WTC11 (cell line): ENCODE measurements around the gene SMYD3. TPM values are rescaled to one million over a fixed set of nuclear protein-coding genes. Genes with fewer than 3 reads are reported as not detected.

Experiments used
- ATAC-seq: fragments of 200-7000 bp; cut with Tn5 transposase; 2 replicates; pipeline ENCODE4 v1.10.0; 2021; ENCODE audit warnings: mild to moderate bottlenecking, moderate library complexity
- CTCF ChIA-PET: fragments of 300-600 bp; sonication (Branson Sonifier 250); formaldehyde crosslinking; loops from one replicate; lab custom pipeline; 2021; ENCODE audit warnings: antibody characterized with exemption; lab: Charles Lee
- POLR2A ChIA-PET: fragments of 350-600 bp; sonication (Branson Sonifier 250); formaldehyde crosslinking; loops from one replicate; lab custom pipeline; 2021; ENCODE audit warnings: antibody characterized with exemption; lab: Charles Lee
- DNase-seq: peaks from one replicate; pipeline ENCODE4 v3.0.0; 2021; ENCODE audit warnings: low spot score
- H3K27ac Mint-ChIP-seq: 2 replicates; pipeline ENCODE4 v1.8.0; 2021; ENCODE audit warnings: mixed read lengths
- H3K27me3 Mint-ChIP-seq: 2 replicates; pipeline ENCODE4 v1.8.0; 2021; ENCODE audit warnings: low read depth, mild to moderate bottlenecking, moderate library complexity, mixed read lengths
- H3K36me3 Mint-ChIP-seq: 2 replicates; pipeline ENCODE4 v1.8.0; 2021; ENCODE audit warnings: mixed read lengths
- H3K4me1 Mint-ChIP-seq: 2 replicates; pipeline ENCODE4 v1.8.0; 2022; ENCODE audit warnings: mixed read lengths
- H3K4me3 Mint-ChIP-seq: 2 replicates; pipeline ENCODE4 v1.8.0; 2021; ENCODE audit warnings: mild to moderate bottlenecking, moderate library complexity, mixed read lengths
- H3K9me3 Mint-ChIP-seq: 2 replicates; pipeline ENCODE4 v1.8.0; 2021; ENCODE audit warnings: mixed read lengths
- ATF1 ChIP-seq: sonication (generic); formaldehyde crosslinking; IDR thresholded peaks from 2 replicates; pipeline ENCODE4 v1.8.1; 2023; ENCODE audit warnings: mild to moderate bottlenecking, moderate library complexity, missing genetic modification reagents
- CBFB ChIP-seq: sonication (generic); formaldehyde crosslinking; IDR thresholded peaks from 2 replicates; pipeline ENCODE4 v1.8.1; 2022; ENCODE audit warnings: mild to moderate bottlenecking, low read depth, missing genetic modification reagents
- CREB1 ChIP-seq: sonication (generic); formaldehyde crosslinking; IDR thresholded peaks from 2 replicates; pipeline ENCODE4 v1.8.0; 2023; ENCODE audit warnings: mild to moderate bottlenecking, missing genetic modification reagents
- EMX1 ChIP-seq: fragments of 250-450 bp; sonication (Bioruptor Pico); IDR thresholded peaks from 2 replicates; pipeline ENCODE4 v1.8.0; 2021; ENCODE audit warnings: mild to moderate bottlenecking
- ESRRA ChIP-seq: sonication (generic); formaldehyde crosslinking; IDR thresholded peaks from 2 replicates; pipeline ENCODE4 v1.8.1; 2022; ENCODE audit warnings: mild to moderate bottlenecking, missing genetic modification reagents, borderline replicate concordance
- GABPB1 ChIP-seq: sonication (generic); formaldehyde crosslinking; IDR thresholded peaks from 2 replicates; pipeline ENCODE4 v1.8.1; 2023; ENCODE audit warnings: mild to moderate bottlenecking, missing genetic modification reagents
- IRF2 ChIP-seq: sonication (generic); formaldehyde crosslinking; IDR thresholded peaks from 2 replicates; pipeline ENCODE4 v1.8.0; 2022; ENCODE audit warnings: low read depth, missing genetic modification reagents, borderline replicate concordance
- NR1H2 ChIP-seq: sonication (generic); formaldehyde crosslinking; IDR thresholded peaks from 2 replicates; pipeline ENCODE4 v1.9.0; 2021; ENCODE audit warnings: mild to moderate bottlenecking, moderate library complexity, missing genetic modification reagents
- OVOL2 ChIP-seq: fragments of 250-450 bp; sonication (Bioruptor Pico); IDR thresholded peaks from 2 replicates; pipeline ENCODE4 v1.9.0; 2021; ENCODE audit warnings: mild to moderate bottlenecking, borderline replicate concordance
- PRRX2 ChIP-seq: fragments of 250-450 bp; sonication (Bioruptor Pico); IDR thresholded peaks from 2 replicates; pipeline ENCODE4 v1.8.0; 2021; ENCODE audit warnings: mild to moderate bottlenecking
- SMAD3 ChIP-seq: sonication (generic); formaldehyde crosslinking; IDR thresholded peaks from 2 replicates; pipeline ENCODE4 v1.8.0; 2022; ENCODE audit warnings: missing genetic modification reagents, mild to moderate bottlenecking, borderline replicate concordance
- SMAD4 ChIP-seq: sonication (generic); formaldehyde crosslinking; IDR thresholded peaks from 2 replicates; pipeline ENCODE4 v1.8.0; 2022; ENCODE audit warnings: mild to moderate bottlenecking, missing genetic modification reagents
- SOX15 ChIP-seq: fragments of 250-450 bp; sonication (Bioruptor Pico); IDR thresholded peaks from 2 replicates; pipeline ENCODE4 v1.9.0; 2021; ENCODE audit warnings: mild to moderate bottlenecking
- ZBTB43 ChIP-seq: sonication (generic); formaldehyde crosslinking; IDR thresholded peaks from 2 replicates; pipeline ENCODE4 v1.8.1; 2023; ENCODE audit warnings: mild to moderate bottlenecking, missing genetic modification reagents
- ZNF219 ChIP-seq: sonication (generic); formaldehyde crosslinking; IDR thresholded peaks from 2 replicates; pipeline ENCODE4 v1.8.0; 2023; ENCODE audit warnings: missing genetic modification reagents, mild to moderate bottlenecking, borderline replicate concordance
- ZNF232 ChIP-seq: sonication (generic); formaldehyde crosslinking; IDR thresholded peaks from 2 replicates; pipeline ENCODE4 v1.8.0; 2022; ENCODE audit warnings: mild to moderate bottlenecking, missing genetic modification reagents
- ZNF281 ChIP-seq: sonication (generic); formaldehyde crosslinking; IDR thresholded peaks from 2 replicates; pipeline ENCODE4 v1.8.0; 2023; ENCODE audit warnings: mild to moderate bottlenecking, missing genetic modification reagents
- total RNA-seq: library from RNA; stranded (reverse); gene quantifications from 3 replicates; pipeline ENCODE4 v1.2.3, GENCODE V29; 2021
- TF ChIP-seq, protein P1 (sequence below): sonication (generic); formaldehyde crosslinking; IDR thresholded peaks from 2 replicates; pipeline ENCODE4 v1.8.1; 2023; ENCODE audit warnings: mild to moderate bottlenecking, missing genetic modification reagents, borderline replicate concordance
- TF ChIP-seq, protein P2 (sequence below): sonication (generic); formaldehyde crosslinking; IDR thresholded peaks from 2 replicates; pipeline ENCODE4 v1.8.1; 2023; ENCODE audit warnings: mild to moderate bottlenecking, moderate library complexity, missing genetic modification reagents

The SMYD3 gene
- total RNA-seq, 1 experiment from 2014 or later = 21.4 TPM

DNA sequence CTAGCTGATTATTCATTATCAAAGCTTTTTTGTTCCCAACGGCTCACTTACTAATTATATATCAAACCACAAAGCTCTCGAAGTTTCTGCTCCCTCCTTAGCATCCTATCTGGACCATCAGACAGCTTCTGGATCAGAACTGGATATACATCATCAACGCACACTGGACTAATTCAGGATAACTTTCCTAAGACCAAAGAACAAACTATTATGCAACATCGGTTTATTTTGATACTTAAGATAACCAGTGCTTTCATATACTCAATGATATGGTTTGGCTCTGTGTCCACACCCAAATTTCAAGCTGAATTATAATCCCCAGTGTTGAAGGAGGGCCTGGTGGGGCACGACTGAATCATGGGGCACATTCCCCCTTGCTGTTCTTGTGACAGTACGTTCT is 110.8 kb downstream of the SMYD3 start:
- Mint-ChIP-seq H3K4me3 (no peak overlapping the region), H3K4me1 (peaks cover 13% of the 10 kb centered on the region)
- ATAC-seq = no peak
- TF ChIP-seq EMX1 (CRISPR knock-in tag) = no peak
- no peak for TF ChIP-seq CBFB
- TF ChIP-seq, all 79 proteins: peak for 0
- CTCF ChIA-PET = no interaction called here
- H3K9me3 Mint-ChIP-seq = peaks cover 9% of the 10 kb centered on the region
- H3K36me3 Mint-ChIP-seq = peaks cover 6% of the 10 kb centered on the region
- DNase-seq = no peak
- H3K27ac Mint-ChIP-seq = no peak overlapping the region
- H3K27me3 Mint-ChIP-seq = no peaks in the 10 kb centered on the region
- POLR2A ChIA-PET = no interaction called here

DNA sequence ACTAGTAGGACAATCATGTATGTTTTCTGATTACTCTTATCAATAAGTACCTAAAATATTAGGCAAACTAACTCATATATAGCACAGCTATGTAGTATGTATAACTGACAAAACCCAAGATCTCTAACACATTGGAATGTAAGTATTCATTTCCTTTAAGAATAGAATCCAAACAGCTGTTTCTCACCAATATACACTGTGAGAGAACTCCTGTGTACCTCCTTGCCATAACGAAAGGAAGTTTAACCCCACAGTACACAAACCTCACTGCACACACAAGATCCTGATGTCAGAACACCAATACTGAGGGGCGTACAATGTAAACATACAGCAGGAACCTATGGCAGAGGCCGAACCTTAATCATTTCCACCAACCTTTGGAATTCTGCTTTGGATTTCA is 113.0 kb downstream of the SMYD3 start:
- peaks cover 17% of the 10 kb centered on the region for H3K36me3 Mint-ChIP-seq
- no peaks in the 10 kb centered on the region for H3K27me3 Mint-ChIP-seq
- TF ChIP-seq, protein P1, sequence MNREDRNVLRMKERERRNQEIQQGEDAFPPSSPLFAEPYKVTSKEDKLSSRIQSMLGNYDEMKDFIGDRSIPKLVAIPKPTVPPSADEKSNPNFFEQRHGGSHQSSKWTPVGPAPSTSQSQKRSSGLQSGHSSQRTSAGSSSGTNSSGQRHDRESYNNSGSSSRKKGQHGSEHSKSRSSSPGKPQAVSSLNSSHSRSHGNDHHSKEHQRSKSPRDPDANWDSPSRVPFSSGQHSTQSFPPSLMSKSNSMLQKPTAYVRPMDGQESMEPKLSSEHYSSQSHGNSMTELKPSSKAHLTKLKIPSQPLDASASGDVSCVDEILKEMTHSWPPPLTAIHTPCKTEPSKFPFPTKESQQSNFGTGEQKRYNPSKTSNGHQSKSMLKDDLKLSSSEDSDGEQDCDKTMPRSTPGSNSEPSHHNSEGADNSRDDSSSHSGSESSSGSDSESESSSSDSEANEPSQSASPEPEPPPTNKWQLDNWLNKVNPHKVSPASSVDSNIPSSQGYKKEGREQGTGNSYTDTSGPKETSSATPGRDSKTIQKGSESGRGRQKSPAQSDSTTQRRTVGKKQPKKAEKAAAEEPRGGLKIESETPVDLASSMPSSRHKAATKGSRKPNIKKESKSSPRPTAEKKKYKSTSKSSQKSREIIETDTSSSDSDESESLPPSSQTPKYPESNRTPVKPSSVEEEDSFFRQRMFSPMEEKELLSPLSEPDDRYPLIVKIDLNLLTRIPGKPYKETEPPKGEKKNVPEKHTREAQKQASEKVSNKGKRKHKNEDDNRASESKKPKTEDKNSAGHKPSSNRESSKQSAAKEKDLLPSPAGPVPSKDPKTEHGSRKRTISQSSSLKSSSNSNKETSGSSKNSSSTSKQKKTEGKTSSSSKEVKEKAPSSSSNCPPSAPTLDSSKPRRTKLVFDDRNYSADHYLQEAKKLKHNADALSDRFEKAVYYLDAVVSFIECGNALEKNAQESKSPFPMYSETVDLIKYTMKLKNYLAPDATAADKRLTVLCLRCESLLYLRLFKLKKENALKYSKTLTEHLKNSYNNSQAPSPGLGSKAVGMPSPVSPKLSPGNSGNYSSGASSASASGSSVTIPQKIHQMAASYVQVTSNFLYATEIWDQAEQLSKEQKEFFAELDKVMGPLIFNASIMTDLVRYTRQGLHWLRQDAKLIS = no peak
- TF ChIP-seq OVOL2 (CRISPR knock-in tag) (no peak), NR1H2 (CRISPR knock-in tag) (no peak), ZNF219 (CRISPR knock-in tag) (no peak), ZBTB43 (no peak), ATF1 (CRISPR knock-in tag) (no peak), SMAD4 (CRISPR knock-in tag) (no peak), ZNF232 (CRISPR knock-in tag) (no peak), GABPB1 (CRISPR knock-in tag) (no peak), CREB1 (CRISPR knock-in tag) (no peak), SOX15 (CRISPR knock-in tag) (no peak)
- TF ChIP-seq, protein P2, sequence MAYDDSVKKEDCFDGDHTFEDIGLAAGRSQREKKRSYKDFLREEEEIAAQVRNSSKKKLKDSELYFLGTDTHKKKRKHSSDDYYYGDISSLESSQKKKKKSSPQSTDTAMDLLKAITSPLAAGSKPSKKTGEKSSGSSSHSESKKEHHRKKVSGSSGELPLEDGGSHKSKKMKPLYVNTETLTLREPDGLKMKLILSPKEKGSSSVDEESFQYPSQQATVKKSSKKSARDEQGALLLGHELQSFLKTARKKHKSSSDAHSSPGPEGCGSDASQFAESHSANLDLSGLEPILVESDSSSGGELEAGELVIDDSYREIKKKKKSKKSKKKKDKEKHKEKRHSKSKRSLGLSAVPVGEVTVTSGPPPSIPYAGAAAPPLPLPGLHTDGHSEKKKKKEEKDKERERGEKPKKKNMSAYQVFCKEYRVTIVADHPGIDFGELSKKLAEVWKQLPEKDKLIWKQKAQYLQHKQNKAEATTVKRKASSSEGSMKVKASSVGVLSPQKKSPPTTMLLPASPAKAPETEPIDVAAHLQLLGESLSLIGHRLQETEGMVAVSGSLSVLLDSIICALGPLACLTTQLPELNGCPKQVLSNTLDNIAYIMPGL (CRISPR knock-in tag) = no peak
- ATAC-seq = no peak
- peaks cover 17% of the 10 kb centered on the region for H3K9me3 Mint-ChIP-seq
- POLR2A ChIA-PET = interaction anchor here (1.2 kb wide), 1 partner anchor 8 kb away, joined by 3 read pairs; no protein-coding TSS in a partner anchor
- CTCF ChIA-PET = interaction anchor here (0.8 kb wide), 1 partner anchor 295 kb away, joined by 3 read pairs; no protein-coding TSS in a partner anchor
- no peak overlapping the region for H3K27ac Mint-ChIP-seq
- H3K4me1 Mint-ChIP-seq = peaks cover 13% of the 10 kb centered on the region
- no peak overlapping the region for H3K4me3 Mint-ChIP-seq
- no peak for DNase-seq

GRCh38 chr1:246390855-246391254 is 116.2 kb downstream of the SMYD3 start:
- Mint-ChIP-seq H3K27me3 (no peaks in the 10 kb centered on the region), H3K27ac (no peak overlapping the region), H3K9me3 (peaks cover 17% of the 10 kb centered on the region)
- POLR2A ChIA-PET = interaction anchor here (0.6 kb wide), 1 partner anchor 21 kb away, joined by 3 read pairs; no protein-coding TSS in a partner anchor
- DNase-seq = no peak
- TF ChIP-seq SMAD3 (CRISPR knock-in tag) (no peak), PRRX2 (CRISPR knock-in tag) (no peak), IRF2 (no peak), ZNF281 (CRISPR knock-in tag) (no peak), ZNF232 (CRISPR knock-in tag) (no peak), ESRRA (no peak)
- TF ChIP-seq, protein P1 = no peak
- TF ChIP-seq, all 79 proteins: peak for 0
- peaks cover 17% of the 10 kb centered on the region for H3K36me3 Mint-ChIP-seq
- no peak for ATAC-seq
- H3K4me3 Mint-ChIP-seq = no peak overlapping the region
- CTCF ChIA-PET = no interaction called here
- H3K4me1 Mint-ChIP-seq = no peaks in the 10 kb centered on the region
